Mesodermal cell (in vitro differentiated cells): ENCODE results near the gene ENTREP3. TPM values are rescaled to one million over a fixed set of nuclear protein-coding genes. Genes with fewer than 3 reads are reported as not detected.

Source experiments
- H3K27ac ChIP-seq: 2 replicates; pipeline ENCODE4 v1.7.0; 2013; ENCODE audit warnings: mild to moderate bottlenecking, low read depth, low read length, moderate library complexity; ENCODE audit not compliant: severe bottlenecking
- H3K36me3 ChIP-seq: 2 replicates; pipeline ENCODE4 v1.7.1; 2013; ENCODE audit warnings: mild to moderate bottlenecking, low read length, moderate library complexity; ENCODE audit not compliant: control insufficient read depth, insufficient read depth
- H3K4me1 ChIP-seq: one replicate; pipeline ENCODE4 v1.7.1; 2013; ENCODE audit warnings: mild to moderate bottlenecking, low read length; ENCODE audit not compliant: insufficient read depth, control insufficient read depth, poor library complexity, severe bottlenecking
- H3K4me3 ChIP-seq: 2 replicates; pipeline ENCODE4 v1.7.0; 2013; ENCODE audit warnings: low read length, control low read depth, mild to moderate bottlenecking; ENCODE audit not compliant: insufficient read depth, poor library complexity, severe bottlenecking; ENCODE audit errors: extremely low read depth
- H3K9me3 ChIP-seq: 2 replicates; pipeline ENCODE4 v1.7.1; 2013; ENCODE audit warnings: mild to moderate bottlenecking, low read length, moderate library complexity; ENCODE audit not compliant: control insufficient read depth
- WGBS, 2 experiments: methylation state at CpG; one replicate each; pipeline ENCODE4 v1.1.5; 2013; ENCODE audit warnings: missing lambda C conversion rate in 2 of 2; ENCODE audit not compliant: insufficient coverage in 2 of 2; 5-methylcytosine and 5-hydroxymethylcytosine counted together
- polyA plus RNA-seq, 2 experiments: library from polyadenylated mRNA; stranded (reverse); fragments of 50-300 nt; gene quantifications; one replicate each; pipeline ENCODE4 v1.2.3, GENCODE V29; 2013

The ENTREP3 gene
- 62.6 TPM for polyA plus RNA-seq (2013, experiment 1 of 2)
- polyA plus RNA-seq (2013, experiment 2 of 2), result 54.7 TPM

GRCh38 chr1:155255243-155256007 lies at the start of gene ENTREP3:
Gene ENTREP3, minus strand, starts transcription at chr1:155255483. Its CDS starts 606 bp downstream, at chr1:155254877.
- Histone ChIP-seq H3K36me3 (peaks cover 49% of the 10 kb centered on the region), H3K4me3 (peak within 1 kb of the TSS; percentile 65), H3K4me1 (peaks cover 34% of the 10 kb centered on the region), H3K9me3 (no peaks in the 10 kb centered on the region), H3K27ac (no peak within 1 kb of the TSS)
- WGBS, 2 experiments, result 4% methylated on average over 30 to 43 of the region's 54 CpGs

GRCh38 chr1:155304558-155305063 lies 49.3 kb upstream of the ENTREP3 start:
- Histone ChIP-seq H3K4me3 (no peak overlapping the region), H3K9me3 (no peaks in the 10 kb centered on the region), H3K27ac (no peak overlapping the region), H3K4me1 (peaks cover 20% of the 10 kb centered on the region), H3K36me3 (peaks cover 2% of the 10 kb centered on the region)
- WGBS, 2 experiments, result 91 to 97% methylated on average over 9 of the region's 11 CpGs

- no peaks in the 10 kb centered on the region for H3K36me3 ChIP-seq
- H3K4me1 ChIP-seq, result peaks cover 14% of the 10 kb centered on the region
- H3K9me3 ChIP-seq, result no peaks in the 10 kb centered on the region
- 85 to 95% methylated on average over 2 to 3 of the region's 5 CpGs for WGBS, 2 experiments
- no peak within 1 kb of the TSS for H3K4me3 ChIP-seq
- no peak within 1 kb of the TSS for H3K27ac ChIP-seq
These were observed 46.1 kb upstream of the ENTREP3 start, which contains the start of gene PKLR for GRCh38 chr1:155301342-155301841. Gene PKLR, minus strand, starts transcription at chr1:155301438. Its CDS starts 43 bp downstream, at chr1:155301395.

GRCh38 chr1:155300553-155301329 lies 45.5 kb upstream of the ENTREP3 start:
- H3K4me1 ChIP-seq, result peaks cover 7% of the 10 kb centered on the region
- no peak overlapping the region for H3K4me3 ChIP-seq
- 96 to 97% methylated on average over 6 to 8 of the region's 9 CpGs for WGBS, 2 experiments
- H3K36me3 ChIP-seq, result no peaks in the 10 kb centered on the region
- no peak overlapping the region for H3K27ac ChIP-seq
- no peaks in the 10 kb centered on the region for H3K9me3 ChIP-seq

GRCh38 chr1:155300024-155300423 lies 44.7 kb upstream of the ENTREP3 start:
- 98 to 100% methylated on average over 4 of the region's 8 CpGs for WGBS, 2 experiments
- H3K27ac ChIP-seq, result no peak overlapping the region
- no peaks in the 10 kb centered on the region for H3K9me3 ChIP-seq
- no peak overlapping the region for H3K4me3 ChIP-seq
- peaks cover 3% of the 10 kb centered on the region for H3K4me1 ChIP-seq
- H3K36me3 ChIP-seq, result no peaks in the 10 kb centered on the region

GRCh38 chr1:155297384-155297783 lies 42.1 kb upstream of the ENTREP3 start:
- H3K27ac ChIP-seq, result no peak overlapping the region
- no peaks in the 10 kb centered on the region for H3K36me3 ChIP-seq
- WGBS, 2 experiments, result 85 to 90% methylated on average over 7 of the region's 7 CpGs
- no peaks in the 10 kb centered on the region for H3K9me3 ChIP-seq
- H3K4me3 ChIP-seq, result no peak overlapping the region
- H3K4me1 ChIP-seq, result peaks cover 3% of the 10 kb centered on the region

GRCh38 chr1:155296661-155297060 lies 41.4 kb upstream of the ENTREP3 start:
- 91 to 96% methylated on average over 3 of the region's 3 CpGs for WGBS, 2 experiments
- no peaks in the 10 kb centered on the region for H3K9me3 ChIP-seq
- no peak overlapping the region for H3K4me3 ChIP-seq
- H3K4me1 ChIP-seq, result peaks cover 3% of the 10 kb centered on the region
- H3K36me3 ChIP-seq, result no peaks in the 10 kb centered on the region
- no peak overlapping the region for H3K27ac ChIP-seq

GRCh38 chr1:155295942-155296267 lies 40.6 kb upstream of the ENTREP3 start:
- Histone ChIP-seq H3K4me3 (no peak overlapping the region), H3K36me3 (no peaks in the 10 kb centered on the region), H3K9me3 (no peaks in the 10 kb centered on the region), H3K4me1 (no peaks in the 10 kb centered on the region), H3K27ac (no peak overlapping the region)
- WGBS, 2 experiments, result 92 to 95% methylated on average over 5 to 7 of the region's 7 CpGs

GRCh38 chr1:155295183-155295941 lies 40.1 kb upstream of the ENTREP3 start:
- Histone ChIP-seq H3K4me3 (peak overlapping the region; percentile 3), H3K9me3 (no peaks in the 10 kb centered on the region), H3K4me1 (no peaks in the 10 kb centered on the region), H3K36me3 (no peaks in the 10 kb centered on the region), H3K27ac (no peak overlapping the region)
- WGBS, 2 experiments, result 8 to 16% methylated on average over 29 to 40 of the region's 47 CpGs

GRCh38 chr1:155294520-155295182 lies 39.4 kb upstream of the ENTREP3 start:
- Histone ChIP-seq H3K9me3 (no peaks in the 10 kb centered on the region), H3K4me1 (no peaks in the 10 kb centered on the region), H3K27ac (no peak overlapping the region), H3K4me3 (peak overlapping the region; percentile 3), H3K36me3 (no peaks in the 10 kb centered on the region)
- 56 to 59% methylated on average over 43 to 46 of the region's 46 CpGs for WGBS, 2 experiments
